ENCODE measurements around the gene STK35. TPM values are rescaled to one million over a fixed set of nuclear protein-coding genes. Genes with fewer than 3 reads are reported as not detected.
A peak's percentile ranks its signal among the peaks of the same experiment; 100 is the strongest.

STK35 gene
- total and polyA plus RNA-seq, 9 of the 15 experiments (the other 6 are each of a cell fraction or from before 2014, with no cell fraction given), result 1.0 to 11.0 (median 6.3) TPM

DNA sequence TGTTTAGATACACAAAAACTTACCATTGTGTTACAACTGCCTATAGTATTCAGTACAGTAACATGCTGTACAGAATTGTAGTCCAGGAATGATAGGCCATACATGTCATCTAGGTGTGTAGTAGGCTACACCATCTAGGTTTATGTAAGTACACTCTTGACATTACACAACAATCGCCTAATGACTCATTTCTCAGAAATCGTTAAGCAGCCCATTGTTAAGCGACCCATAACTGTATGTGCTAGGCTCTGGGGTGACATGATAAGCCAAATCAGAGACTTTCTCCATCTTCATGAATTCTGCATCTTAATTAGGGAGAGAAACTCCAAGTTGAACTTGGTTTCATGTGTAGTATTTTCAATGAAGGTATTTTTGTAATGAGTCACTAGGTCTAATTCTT is 17.2 kb downstream of the STK35 start:
- Histone ChIP-seq H3K27ac (ENCODE audit: extremely low read depth, low read depth, low read length) (no peak overlapping the region), H3K4me3 (no peak overlapping the region), H4K20me1 (replicated peaks; ENCODE audit: control insufficient read depth, insufficient read depth, low read length) (peaks cover 20% of the 10 kb centered on the region), H3K36me3 (ENCODE audit: control insufficient read depth, insufficient read depth, low read length) (peaks cover 58% of the 10 kb centered on the region), H3K4me1 (replicated peaks in 1 of 2; ENCODE audit: control insufficient read depth in 2 of 2, insufficient read depth in 2 of 2, low read length in 2 of 2) (peaks cover 3 to 7% of the 10 kb centered on the region in 2 experiments; a peak in 3 of 5 replicates), H3K9ac (ENCODE audit: insufficient read depth in 1 of 2, low read depth in 2 of 2, low read length in 2 of 2) (no peak overlapping the region), H3K9me3 (replicated peaks; ENCODE audit: control insufficient read depth, insufficient read depth, low read depth, low read length) (no peaks in the 10 kb centered on the region), H3K9me1 (ENCODE audit: control insufficient read depth, insufficient read depth, low read length) (peaks cover 2% of the 10 kb centered on the region), H3K27me3 (ENCODE audit: control insufficient read depth in 2 of 2, insufficient read depth in 2 of 2, low read length in 2 of 2) (no peaks in the 10 kb centered on the region), H3K4me2 (ENCODE audit: insufficient read depth, low read length) (no peak overlapping the region), H2AFZ (ENCODE audit: low read depth, low read length) (no peak overlapping the region), H3K79me2 (ENCODE audit: control insufficient read depth, insufficient read depth, low read length) (peaks cover 48% of the 10 kb centered on the region)
- POLR2A ChIA-PET, result no interaction called here
- FAIRE-seq (peak; percentile 32), DNase-seq (ENCODE audit: extremely low read depth in 1 of 4, low spot score in 3 of 4) (peak in 2 of 4 experiments; percentile 39 to 61), ATAC-seq (peak; percentile 77)
- intact Hi-C loops (cut with micrococcal nuclease), result no loop called here
- 0% methylated on average over 3 of the region's 3 CpGs for WGBS (ENCODE audit: insufficient coverage, low coverage, missing lambda C conversion rate)
- CTCF ChIA-PET (ENCODE audit: low intra/inter-chr PET ratio), result no interaction called here
- BruUV-seq (replicated peaks), result no TSS peak
- in situ Hi-C loops (cut with MboI), result no loop called here
- TF ChIP-seq ARID1B (IDR thresholded peaks at IDR 0.05) (peak; percentile 87), GTF2F1 (IDR thresholded peaks at IDR 0.05; ENCODE audit: low read depth, low read length) (no peak), ZNF174 (CRISPR knock-in tag; IDR thresholded peaks at IDR 0.05) (no peak), TBL1XR1 (IDR thresholded peaks at IDR 0.05; ENCODE audit: low read length in 2 of 2) (peak in 1 of 2 experiments; percentile 58; a peak in 1 of 4 replicates), TRIM24 (IDR thresholded peaks at IDR 0.05) (0 out of 4 replicates have a peak, but pooled peaks of 1 of the 2 experiments have one; percentile 61), EP300 (IDR thresholded peaks at IDR 0.05; ENCODE audit: low read length) (peak; percentile 69), CEBPG (CRISPR knock-in tag; IDR thresholded peaks at IDR 0.05) (peak; percentile 78), CEBPG (tag; conservative IDR thresholded peaks at IDR 0.05 in 1 of 2, IDR thresholded peaks at IDR 0.05 in 1 of 2) (peak in 1 of 2 experiments; percentile 86; a peak in 2 of 4 replicates), HDAC2 (IDR thresholded peaks at IDR 0.05) (peak; percentile 35; the same call in 1 of the 2 replicates), SOX6 (IDR thresholded peaks at IDR 0.05) (peak; percentile 98), JUND (IDR thresholded peaks at IDR 0.05; ENCODE audit: borderline replicate concordance, low read depth, low read length) (peak; percentile 89), JUND (tag; IDR thresholded peaks at IDR 0.05; ENCODE audit: borderline replicate concordance, low read depth, low read length) (peak; percentile 93; the same call in 2 of the 3 replicates), TCF3 (CRISPR knock-in tag; IDR thresholded peaks at IDR 0.05) (peak; percentile 93), NCOR1 (IDR thresholded peaks at IDR 0.05) (peak; percentile 76), LCOR (CRISPR knock-in tag; IDR thresholded peaks at IDR 0.05) (peak; percentile 28; the same call in 1 of the 2 replicates), NFIC (IDR thresholded peaks at IDR 0.05) (0 out of 2 replicates have a peak, but pooled peaks have one; percentile 12), HDAC1 (IDR thresholded peaks at IDR 0.05) (peak in 1 of 2 experiments; percentile 48; a peak in 1 of 4 replicates), ZEB2 (IDR thresholded peaks at IDR 0.05) (peak; percentile 44; the same call in 1 of the 2 replicates), JUN (IDR thresholded peaks at IDR 0.05; ENCODE audit: borderline replicate concordance, low read depth, low read length) (0 out of 2 replicates have a peak, but pooled peaks have one; percentile 49), JUN (CRISPR knock-in tag; IDR thresholded peaks at IDR 0.05; ENCODE audit: borderline replicate concordance) (no peak), NR2C1 (IDR thresholded peaks at IDR 0.05) (no peak), NR2C1 (tag; IDR thresholded peaks at IDR 0.05) (0 out of 2 replicates have a peak, but pooled peaks have one; percentile 33), MYNN (IDR thresholded peaks at IDR 0.05) (no peak), MYNN (CRISPR knock-in tag; IDR thresholded peaks at IDR 0.05) (no peak), SMARCE1 (IDR thresholded peaks at IDR 0.05) (peak; percentile 53), DPF2 (IDR thresholded peaks at IDR 0.05) (peak; percentile 81), ZSCAN32 (CRISPR knock-in tag; IDR thresholded peaks at IDR 0.05) (no peak), ARHGAP35 (IDR thresholded peaks at IDR 0.05; ENCODE audit: partially characterized antibody) (no peak), FOSL1 (tag; conservative IDR thresholded peaks at IDR 0.05) (peak; percentile 90), MTA2 (IDR thresholded peaks at IDR 0.05; ENCODE audit: low read depth) (peak; percentile 37; the same call in 1 of the 2 replicates), EHMT2 (IDR thresholded peaks at IDR 0.05) (peak; percentile 58; the same call in 1 of the 2 replicates), SMARCA4 (IDR thresholded peaks at IDR 0.05) (peak; percentile 83)
